CD4-positive, alpha-beta T cell (primary cell): ENCODE results near the gene AFDN. TPM values are rescaled to one million over a fixed set of nuclear protein-coding genes. Genes with fewer than 3 reads are reported as not detected.

Experiments
- ATAC-seq: fragments of 200-7000 bp; cut with Tn5 transposase; one replicate; pipeline ENCODE4 v1.10.0; 2022; ENCODE audit warnings: mild to moderate bottlenecking; ENCODE audit not compliant: poor library complexity
- CTCF ChIA-PET: fragments of 350-600 bp; sonication (Branson Sonifier 250); formaldehyde crosslinking; loops from one replicate; lab custom pipeline; 2021; ENCODE audit warnings: antibody characterized with exemption, inconsistent platforms; lab: Charles Lee
- POLR2A ChIA-PET: fragments of 350-600 bp; sonication (Branson Sonifier 250); formaldehyde crosslinking; loops from one replicate; lab custom pipeline; 2021; ENCODE audit warnings: antibody characterized with exemption, inconsistent platforms; lab: Charles Lee
- DNase-seq, 14 experiments: peaks; one replicate each; pipeline ENCODE4 v3.0.0-alpha.2; 2013 to 2020; ENCODE audit warnings: mixed read lengths in 2 of 14
- H3K27ac ChIP-seq, 2 donors: one replicate each; pipeline versions ENCODE4 v1.5.1 to v1.7.0; 2013; ENCODE audit warnings: low read length in 2 of 2, low read depth in 1 of 2, mild to moderate bottlenecking in 1 of 2
- H3K27me3 ChIP-seq, 2 experiments: 1 replicate in 1 of 2; 2 replicates in 1 of 2; pipeline versions ENCODE4 v1.6.1 to v1.7.0; 2013; ENCODE audit warnings: low read length in 2 of 2, control low read depth in 1 of 2, mild to moderate bottlenecking in 1 of 2, moderate library complexity in 1 of 2; ENCODE audit not compliant: insufficient read depth in 2 of 2, control insufficient read depth in 1 of 2
- H3K36me3 ChIP-seq: one replicate; pipeline ENCODE4 v1.6.1; 2013; ENCODE audit warnings: low read length, control low read depth; ENCODE audit not compliant: insufficient read depth
- H3K4me1 ChIP-seq: one replicate; pipeline ENCODE4 v1.6.1; 2013; ENCODE audit warnings: low read length, control low read depth; ENCODE audit not compliant: insufficient read depth
- H3K4me3 ChIP-seq: one replicate; pipeline ENCODE4 v1.5.1; 2013; ENCODE audit warnings: mild to moderate bottlenecking, low read length, moderate library complexity
- H3K9me3 ChIP-seq, 2 experiments: 1 replicate in 1 of 2; 2 replicates in 1 of 2; pipeline versions ENCODE4 v1.6.1 to v1.7.0; 2013; ENCODE audit warnings: low read length in 2 of 2, mild to moderate bottlenecking in 2 of 2, control low read depth in 1 of 2, moderate library complexity in 1 of 2; ENCODE audit not compliant: control insufficient read depth in 1 of 2, insufficient read depth in 1 of 2
- H3K27ac Mint-ChIP-seq: one replicate; pipeline ENCODE4 v1.8.0; 2020; ENCODE audit warnings: mixed read lengths
- H3K27me3 Mint-ChIP-seq: one replicate; pipeline ENCODE4 v1.8.0; 2021; ENCODE audit warnings: mixed read lengths
- H3K36me3 Mint-ChIP-seq: one replicate; pipeline ENCODE4 v1.8.0; 2021; ENCODE audit warnings: low read depth, mixed read lengths
- H3K4me1 Mint-ChIP-seq: one replicate; pipeline ENCODE4 v1.8.0; 2021; ENCODE audit warnings: low read depth, mixed read lengths
- H3K4me3 Mint-ChIP-seq: one replicate; pipeline ENCODE4 v1.8.0; 2020; ENCODE audit warnings: mild to moderate bottlenecking, mixed read lengths
- H3K9me3 Mint-ChIP-seq: one replicate; pipeline ENCODE4 v1.8.0; 2020; ENCODE audit warnings: mixed read lengths
- intact Hi-C, 2 experiments: fragments of 100-400 bp; cut with DNase I in 1 of 2; cut with micrococcal nuclease in 1 of 2; formaldehyde crosslinking; loops; one replicate each; pipeline versions ENCODE4 v1.15.1 to v1.9.0; 2023 to 2025; cut with DNase I, micrococcal nuclease
- total RNA-seq, 174 experiments: library from RNA in 2 of 174; stranded (reverse) in 2 of 174; gene quantifications; one replicate each; pipeline ENCODE4 v1.2.3 and lab custom pipeline; 2021 to 2026
- TF ChIP-seq, protein P1 (sequence below): fragments of 200-600 bp; IDR thresholded peaks from one replicate; pipeline ENCODE4 v1.8.0; 2022; ENCODE audit warnings: antibody characterized with exemption, mild to moderate bottlenecking

The AFDN gene
- total RNA-seq, 2 experiments from 2014 or later, result 9.1 to 10.2 TPM

GRCh38 chr6:167858842-167859664 lies 32.3 kb downstream of the AFDN start:
- Mint-ChIP-seq H3K4me3 (no peak overlapping the region), H3K27me3 (peaks cover 21% of the 10 kb centered on the region), H3K36me3 (no peaks in the 10 kb centered on the region), H3K9me3 (peaks cover 3% of the 10 kb centered on the region), H3K4me1 (no peaks in the 10 kb centered on the region), H3K27ac (no peak overlapping the region)
- POLR2A ChIA-PET, result no interaction called here
- Histone ChIP-seq H3K36me3 (no peaks in the 10 kb centered on the region), H3K27me3 (peaks cover 0 to 3% of the 10 kb centered on the region in 2 experiments), H3K4me1 (no peaks in the 10 kb centered on the region), H3K27ac (no peak overlapping the region), H3K4me3 (no peak overlapping the region), H3K9me3 (no peaks in the 10 kb centered on the region)
- CTCF ChIA-PET, result no interaction called here
- intact Hi-C loops, result no loop called here
- TF ChIP-seq, protein P1, sequence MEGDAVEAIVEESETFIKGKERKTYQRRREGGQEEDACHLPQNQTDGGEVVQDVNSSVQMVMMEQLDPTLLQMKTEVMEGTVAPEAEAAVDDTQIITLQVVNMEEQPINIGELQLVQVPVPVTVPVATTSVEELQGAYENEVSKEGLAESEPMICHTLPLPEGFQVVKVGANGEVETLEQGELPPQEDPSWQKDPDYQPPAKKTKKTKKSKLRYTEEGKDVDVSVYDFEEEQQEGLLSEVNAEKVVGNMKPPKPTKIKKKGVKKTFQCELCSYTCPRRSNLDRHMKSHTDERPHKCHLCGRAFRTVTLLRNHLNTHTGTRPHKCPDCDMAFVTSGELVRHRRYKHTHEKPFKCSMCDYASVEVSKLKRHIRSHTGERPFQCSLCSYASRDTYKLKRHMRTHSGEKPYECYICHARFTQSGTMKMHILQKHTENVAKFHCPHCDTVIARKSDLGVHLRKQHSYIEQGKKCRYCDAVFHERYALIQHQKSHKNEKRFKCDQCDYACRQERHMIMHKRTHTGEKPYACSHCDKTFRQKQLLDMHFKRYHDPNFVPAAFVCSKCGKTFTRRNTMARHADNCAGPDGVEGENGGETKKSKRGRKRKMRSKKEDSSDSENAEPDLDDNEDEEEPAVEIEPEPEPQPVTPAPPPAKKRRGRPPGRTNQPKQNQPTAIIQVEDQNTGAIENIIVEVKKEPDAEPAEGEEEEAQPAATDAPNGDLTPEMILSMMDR, result no peak
- no peak for ATAC-seq
- DNase-seq, result no peak

GRCh38 chr6:167860550-167861226 lies 34.0 kb downstream of the AFDN start:
- no peaks in the 10 kb centered on the region for H3K9me3 ChIP-seq
- no peak overlapping the region for H3K27ac ChIP-seq
- Mint-ChIP-seq H3K27me3 (peaks cover 28% of the 10 kb centered on the region), H3K4me3 (no peak overlapping the region), H3K27ac (no peak overlapping the region), H3K36me3 (no peaks in the 10 kb centered on the region), H3K4me1 (no peaks in the 10 kb centered on the region), H3K9me3 (peaks cover 3% of the 10 kb centered on the region)
- H3K4me3 ChIP-seq, result no peak overlapping the region
- POLR2A ChIA-PET, result no interaction called here
- ATAC-seq (no peak), DNase-seq (no peak)
- intact Hi-C loops, result no loop called here
- H3K27me3 ChIP-seq, result peaks cover 0 to 4% of the 10 kb centered on the region in 2 experiments
- no peaks in the 10 kb centered on the region for H3K36me3 ChIP-seq
- TF ChIP-seq, protein P1, result no peak
- CTCF ChIA-PET, result no interaction called here
- no peaks in the 10 kb centered on the region for H3K4me1 ChIP-seq

DNA sequence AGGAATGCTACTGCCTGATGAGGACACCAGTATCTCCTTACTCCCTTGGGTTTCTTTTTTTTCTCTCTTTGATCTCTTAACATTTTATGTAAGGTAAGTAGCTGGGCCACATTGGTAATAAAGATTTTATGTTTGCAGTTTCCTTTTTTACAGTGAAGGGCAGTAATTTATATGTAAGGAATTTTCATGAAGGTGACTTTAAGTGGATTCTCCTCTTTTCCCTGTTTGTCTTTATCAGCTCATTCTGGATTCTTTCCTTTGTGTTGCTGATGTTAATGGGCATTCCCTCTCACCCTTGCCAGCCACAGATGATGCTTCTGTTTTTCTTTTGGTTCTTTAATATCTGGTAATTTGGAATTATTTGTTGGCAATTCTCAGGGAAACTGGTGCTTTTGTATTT lies 34.7 kb downstream of the AFDN start:
- DNase-seq, result no peak
- CTCF ChIA-PET, result no interaction called here
- Histone ChIP-seq H3K27me3 (peaks cover 0 to 4% of the 10 kb centered on the region in 2 experiments), H3K4me1 (no peaks in the 10 kb centered on the region), H3K36me3 (no peaks in the 10 kb centered on the region), H3K4me3 (no peak overlapping the region), H3K27ac (no peak overlapping the region), H3K9me3 (no peaks in the 10 kb centered on the region)
- Mint-ChIP-seq H3K4me3 (no peak overlapping the region), H3K27me3 (peaks cover 28% of the 10 kb centered on the region), H3K4me1 (no peaks in the 10 kb centered on the region), H3K36me3 (no peaks in the 10 kb centered on the region), H3K27ac (no peak overlapping the region), H3K9me3 (peaks cover 3% of the 10 kb centered on the region)
- intact Hi-C loops, result no loop called here
- ATAC-seq, result no peak
- POLR2A ChIA-PET, result no interaction called here
- TF ChIP-seq, protein P1, result no peak
